SU-DHL-6 (cell line): ENCODE data around the gene ELP1.
"Not testable (repeated sequence)": the region's sequence is repeated elsewhere in the genome, so short reads cannot be mapped to it uniquely, and the experiment has no call there.

Source experiments
- H2AFZ ChIP-seq: fragments of 200-600 bp; sonication (generic); 2 replicates; pipeline ENCODE4 v1.6.1; 2014; ENCODE audit warnings: low read depth, mild to moderate bottlenecking, moderate library complexity, mixed read lengths, antibody characterized with exemption, low read length; ENCODE audit not compliant: severe bottlenecking
- H3F3A ChIP-seq: fragments of 200-600 bp; shearing (Covaris generic); 2 replicates; pipeline ENCODE4 v1.6.0; 2016; ENCODE audit warnings: antibody characterized with exemption, mild to moderate bottlenecking; ENCODE audit not compliant: insufficient read depth
- H3K27ac ChIP-seq: fragments of 200-600 bp; sonication (generic); 2 replicates; pipeline ENCODE4 v1.5.1; 2016; ENCODE audit warnings: low read depth, mild to moderate bottlenecking, low read length, moderate library complexity, mixed read lengths
- H3K27me3 ChIP-seq: fragments of 200-600 bp; sonication (generic), shearing (Covaris generic); 2 replicates; pipeline ENCODE4 v1.6.0; 2014; ENCODE audit warnings: mild to moderate bottlenecking, low read length
- H3K36me3 ChIP-seq: fragments of 200-600 bp; sonication (generic); 2 replicates; pipeline ENCODE4 v1.6.1; 2014; ENCODE audit warnings: mild to moderate bottlenecking, low read length, mixed read lengths
- H3K4me2 ChIP-seq: fragments of 300-600, 200-600 bp; shearing (Covaris generic), sonication (generic); 2 replicates; pipeline ENCODE4 v1.6.0; 2014; ENCODE audit warnings: low read length, low read depth, mild to moderate bottlenecking; ENCODE audit not compliant: poor library complexity, severe bottlenecking
- H3K4me3 ChIP-seq: fragments of 200-600 bp; sonication (generic); 2 replicates; pipeline ENCODE4 v1.5.1; 2014; ENCODE audit warnings: antibody characterized with exemption, low read length, mild to moderate bottlenecking, mixed read lengths; ENCODE audit not compliant: insufficient read depth, poor library complexity, severe bottlenecking
- H3K79me2 ChIP-seq: fragments of 200-600 bp; sonication (generic); 2 replicates; pipeline ENCODE4 v1.6.1; 2014; ENCODE audit warnings: mild to moderate bottlenecking, low read length, moderate library complexity; ENCODE audit not compliant: insufficient read depth
- H3K9ac ChIP-seq: fragments of 200-600 bp; sonication (generic); 2 replicates; pipeline ENCODE4 v1.7.0; 2014; ENCODE audit warnings: mild to moderate bottlenecking, low read length
- H3K9me2 ChIP-seq: fragments of 200-600 bp; sonication (generic); replicated peaks from 2 replicates; pipeline ENCODE4 v1.6.1; 2014; ENCODE audit warnings: low read length; ENCODE audit not compliant: insufficient read depth
- H3K9me3 ChIP-seq: fragments of 200-600 bp; sonication (generic); 2 replicates; pipeline ENCODE4 v1.6.1; 2014; ENCODE audit warnings: low read length, mixed read lengths; ENCODE audit not compliant: insufficient read depth
- H4K20me1 ChIP-seq: fragments of 200-600 bp; sonication (generic); 2 replicates; pipeline ENCODE4 v1.6.1; 2014; ENCODE audit warnings: low read depth, mild to moderate bottlenecking, antibody characterized with exemption, low read length, moderate library complexity, mixed read lengths
- CTCF ChIP-seq: fragments of 200-600 bp; sonication (generic); IDR thresholded peaks from one replicate; pipeline ENCODE4 v1.5.1; 2017; ENCODE audit warnings: antibody characterized with exemption, mild to moderate bottlenecking, low read length, moderate library complexity; ENCODE audit not compliant: insufficient read depth, poor library complexity, severe bottlenecking
- EZH2phosphoT487 ChIP-seq: fragments of 200-600 bp; sonication (generic), shearing (Covaris generic); conservative IDR thresholded peaks from 2 replicates; pipeline ENCODE4 v1.6.1; 2018; ENCODE audit warnings: mild to moderate bottlenecking, antibody characterized with exemption, low read length, moderate library complexity, mixed read lengths

Gene ELP1

GRCh38 chr9:108904161-108904560, 29.8 kb downstream of the ELP1 start:
- TF ChIP-seq CTCF: no peak
- no peak for TF ChIP-seq EZH2phosphoT487
- Histone ChIP-seq H3K79me2 (no peaks in the 10 kb centered on the region), H3K9ac (no peak overlapping the region), H3F3A (no peaks in the 10 kb centered on the region), H4K20me1 (no peaks in the 10 kb centered on the region), H3K36me3 (no peaks in the 10 kb centered on the region), H2AFZ (no peak overlapping the region), H3K4me3 (no peak overlapping the region), H3K27me3 (no peaks in the 10 kb centered on the region), H3K9me2 (no peaks in the 10 kb centered on the region), H3K27ac (no peak overlapping the region), H3K4me2 (no peak overlapping the region), H3K9me3 (no peaks in the 10 kb centered on the region)

DNA sequence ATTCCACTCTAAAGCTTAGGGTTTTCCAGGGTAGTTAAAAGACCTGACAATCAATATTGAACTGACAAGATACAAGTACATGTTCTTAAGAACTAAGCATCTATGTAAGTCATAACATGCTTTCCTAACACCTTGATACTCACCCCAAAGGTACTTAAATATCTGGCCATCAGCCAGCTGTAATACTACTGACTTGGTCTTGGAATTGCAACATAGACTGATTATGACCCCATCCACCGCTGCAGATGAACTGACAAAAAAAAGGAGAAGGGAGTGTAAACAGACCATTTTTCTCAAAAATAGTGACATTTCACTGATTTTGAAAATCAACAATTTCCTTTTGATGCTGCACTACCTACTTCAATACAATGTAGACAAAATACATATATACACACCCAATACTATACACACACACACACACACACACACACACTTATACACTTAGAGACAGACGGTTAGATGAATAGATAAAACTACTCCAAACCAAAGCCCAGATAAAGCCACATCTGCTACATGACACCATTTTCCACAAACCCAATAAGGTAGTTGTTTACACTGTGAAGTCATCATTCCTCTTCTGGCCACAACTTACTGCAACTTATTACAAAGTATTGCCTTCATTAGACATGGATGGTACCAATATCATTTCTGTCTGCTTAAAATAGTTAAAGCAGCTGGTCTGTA, 30.4 kb downstream of the ELP1 start:
- Histone ChIP-seq H3F3A (no peaks in the 10 kb centered on the region), H3K9me3 (no peaks in the 10 kb centered on the region), H4K20me1 (no peaks in the 10 kb centered on the region), H2AFZ (no peak overlapping the region), H3K9me2 (no peaks in the 10 kb centered on the region), H3K4me3 (no peak overlapping the region), H3K79me2 (no peaks in the 10 kb centered on the region), H3K27me3 (no peaks in the 10 kb centered on the region), H3K36me3 (no peaks in the 10 kb centered on the region; the same call in 1 of the 2 replicates), H3K9ac (no peak overlapping the region), H3K27ac (no peak overlapping the region), H3K4me2 (no peak overlapping the region)
- TF ChIP-seq EZH2phosphoT487 (no peak), CTCF (no peak)

DNA sequence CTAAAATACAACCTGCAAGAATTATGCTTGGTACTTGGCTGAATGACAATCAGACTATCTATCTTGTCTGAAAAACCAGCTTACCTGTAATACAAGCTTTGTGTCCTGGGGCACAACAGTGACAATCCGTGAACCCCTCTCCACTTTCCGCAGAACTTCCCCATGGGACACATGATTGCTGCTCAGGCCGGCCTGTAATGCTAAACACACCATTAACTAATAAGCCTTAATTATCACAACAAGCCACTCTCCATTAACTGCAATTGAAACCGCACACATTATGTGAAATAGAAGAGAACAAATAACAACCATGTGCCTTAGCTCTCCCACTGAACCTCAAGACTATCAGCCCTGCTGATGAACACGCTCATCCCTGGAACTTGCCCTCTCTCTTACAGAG, 33.7 kb downstream of the ELP1 start:
- Histone ChIP-seq H3K36me3 (peaks cover 4% of the 10 kb centered on the region; the same call in 1 of the 2 replicates), H3K4me2 (no peak overlapping the region), H3K9ac (no peak overlapping the region), H3K9me3 (no peaks in the 10 kb centered on the region), H3K27ac (no peak overlapping the region), H3K79me2 (no peaks in the 10 kb centered on the region), H3K9me2 (no peaks in the 10 kb centered on the region), H3F3A (no peaks in the 10 kb centered on the region), H3K27me3 (no peaks in the 10 kb centered on the region), H3K4me3 (no peak overlapping the region), H4K20me1 (no peaks in the 10 kb centered on the region), H2AFZ (no peak overlapping the region)
- TF ChIP-seq EZH2phosphoT487 (no peak), CTCF (no peak)

- H3K36me3 ChIP-seq, H3K27ac ChIP-seq, H3F3A ChIP-seq, H3K79me2 ChIP-seq, H3K9me2 ChIP-seq, H3K4me2 ChIP-seq, H3K4me3 ChIP-seq, H3K9ac ChIP-seq, H4K20me1 ChIP-seq, H2AFZ ChIP-seq, H3K27me3 ChIP-seq, H3K9me3 ChIP-seq: not testable (repeated sequence)
Measured at GRCh38 chr9:108899023-108899695, 34.8 kb downstream of the ELP1 start.
